Kidney (tissue), 14 donors: ENCODE results near the gene CFAP92. TPM values are rescaled to one million over a fixed set of nuclear protein-coding genes. Genes with fewer than 3 reads are reported as not detected.
A peak's percentile ranks its signal among the peaks of the same experiment; 100 is the strongest.

ENCODE experiments used
- DNase-seq, 5 donors: peaks; one replicate each; pipeline ENCODE4 v3.0.0-alpha.2; 2013 to 2020
- FAIRE-seq: peaks from 2 replicates; lab custom pipeline; 2012; peaks lifted over from hg19 to GRCh38; lab: Jason Lieb, UNC
- H3K27ac ChIP-seq, 2 donors: one replicate each; pipeline ENCODE4 v1.7.0; 2013; ENCODE audit warnings: low read depth in 2 of 2, low read length in 2 of 2, inconsistent platforms in 1 of 2
- H3K27me3 ChIP-seq: one replicate; pipeline ENCODE4 v1.7.1; 2013; ENCODE audit warnings: low read length, inconsistent platforms; ENCODE audit not compliant: control insufficient read depth, insufficient read depth
- H3K36me3 ChIP-seq, 3 donors: one replicate each; pipeline versions ENCODE4 v1.7.0 to v1.7.1; 2013; ENCODE audit warnings: low read length in 3 of 3, control low read depth in 1 of 3, inconsistent platforms in 1 of 3; ENCODE audit not compliant: insufficient read depth in 3 of 3, control insufficient read depth in 2 of 3
- H3K4me1 ChIP-seq, 3 donors: one replicate each; pipeline versions ENCODE4 v1.7.0 to v1.7.1; 2013; ENCODE audit warnings: low read length in 3 of 3, inconsistent platforms in 1 of 3, low read depth in 1 of 3; ENCODE audit not compliant: control insufficient read depth in 2 of 3, insufficient read depth in 2 of 3
- H3K4me3 ChIP-seq, 3 donors: one replicate each; pipeline versions ENCODE4 v1.7.0 to v1.8.1; 2013; ENCODE audit warnings: low read length in 3 of 3, control low read depth in 1 of 3, inconsistent platforms in 1 of 3
- H3K9ac ChIP-seq, 3 donors: one replicate each; pipeline versions ENCODE4 v1.7.0 to v1.7.1; 2013; ENCODE audit warnings: low read length in 3 of 3, control low read depth in 1 of 3, inconsistent platforms in 1 of 3
- H3K9me3 ChIP-seq, 3 donors: one replicate each; pipeline versions ENCODE4 v1.7.0 to v1.7.1; 2013; ENCODE audit warnings: low read length in 3 of 3, control low read depth in 1 of 3, inconsistent platforms in 1 of 3; ENCODE audit not compliant: control insufficient read depth in 2 of 3, insufficient read depth in 1 of 3
- CTCF ChIP-seq: IDR thresholded peaks from 3 replicates; pipeline ENCODE4 v1.5.1; 2012; ENCODE audit warnings: mild to moderate bottlenecking, moderate library complexity, borderline replicate concordance; ENCODE audit not compliant: insufficient read depth; ENCODE audit errors: extremely low read depth
- intact Hi-C: fragments of 100-400 bp; cut with DNase I; formaldehyde crosslinking; loops from one replicate; pipeline ENCODE4 v1.11.1; 2022
- polyA plus RNA-seq: library from polyadenylated mRNA; stranded (reverse); fragments of 350-450 nt; fragmentation: Illumina TruSeq; extraction: RNeasy Lipid Tissue Mini Kit (QIAGEN cat#74804); gene quantifications from one replicate; pipeline ENCODE4 v1.2.3, GENCODE V29; 2014; ENCODE audit warnings: low read depth, low replicate concordance; ENCODE audit not compliant: insufficient read depth
- total RNA-seq: library from RNA; stranded (reverse); fragmentation: NEBNext Ultra II Directional; extraction: Animal tissue kit (Norgen Biotek cat#: 25700); gene quantifications from one replicate; pipeline ENCODE4 v1.2.1, GENCODE V29; 2021
- donor health status: control.
- donor health status: control.
- donor health status: control.
- donor health status: control.
- donor health status: control.
- donor health status: DM: yes; HTN: yes; CAD: no.
- donor health status: Normal renal cell carcinoma (clear cell type).

Gene CFAP92
- total and polyA plus RNA-seq, 2 donors from 2014 or later = 0.56 to 0.60 TPM

- Histone ChIP-seq H3K9ac (peak overlapping the region in 2 of 3 donors; percentile 34 to 57), H3K4me3 (peak overlapping the region; percentile 54 to 58 (median 54)), H3K36me3 (no peaks in the 10 kb centered on the region), H3K4me1 (peaks cover 0 to 8% (median 5%) of the 10 kb centered on the region in 3 donors), H3K27ac (peak overlapping the region in 1 of 2 donors; percentile 9), H3K9me3 (no peaks in the 10 kb centered on the region), H3K27me3 (no peaks in the 10 kb centered on the region)
- intact Hi-C loops = no loop called here
- FAIRE-seq (no peak), DNase-seq (peak; percentile 93 to 97 (median 96))
- TF ChIP-seq CTCF = peak; percentile 57
Measured at GRCh38 chr3:129026728-129027543, 33.1 kb upstream of the CFAP92 start.

- H3K4me1 ChIP-seq = peaks cover 0 to 8% (median 5%) of the 10 kb centered on the region in 3 donors
- H3K36me3 ChIP-seq = no peaks in the 10 kb centered on the region
- TF ChIP-seq CTCF = no peak
- H3K4me3 ChIP-seq = no peak overlapping the region
- no peak overlapping the region for H3K27ac ChIP-seq
- DNase-seq (peak in 3 of 5 donors; percentile 41 to 86 (median 67)), FAIRE-seq (no peak)
- H3K9ac ChIP-seq = peak overlapping the region in 1 of 3 donors; percentile 6
- no peaks in the 10 kb centered on the region for H3K9me3 ChIP-seq
- intact Hi-C loops = no loop called here
- no peaks in the 10 kb centered on the region for H3K27me3 ChIP-seq
Measured at GRCh38 chr3:129025691-129026435, 32.0 kb upstream of the CFAP92 start.

DNA sequence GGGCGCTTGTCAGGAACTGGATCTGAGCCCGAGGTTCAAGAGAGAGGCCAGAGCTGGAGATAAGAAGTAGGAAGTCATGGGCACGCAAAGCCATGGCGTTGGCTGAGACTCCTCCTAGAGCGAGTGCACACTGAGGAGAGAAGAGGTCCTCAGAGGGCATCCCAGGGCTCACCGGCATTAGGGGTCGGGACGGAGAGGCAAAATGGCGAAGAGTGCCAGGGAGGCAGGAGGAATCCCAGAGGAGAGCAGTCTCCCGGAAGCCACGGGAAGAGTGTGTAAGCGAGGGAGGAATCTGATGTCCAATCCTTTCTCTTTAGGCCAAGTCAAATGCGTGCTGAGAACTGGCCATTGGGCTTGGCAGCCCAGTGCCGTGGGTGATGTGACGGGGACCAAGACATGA, 31.2 kb upstream of the CFAP92 start:
- Histone ChIP-seq H3K9ac (no peak overlapping the region), H3K9me3 (no peaks in the 10 kb centered on the region), H3K36me3 (no peaks in the 10 kb centered on the region), H3K27me3 (no peaks in the 10 kb centered on the region), H3K4me3 (no peak overlapping the region), H3K4me1 (peaks cover 0 to 8% (median 5%) of the 10 kb centered on the region in 3 donors), H3K27ac (peak overlapping the region in 1 of 2 donors; percentile 38)
- FAIRE-seq (no peak), DNase-seq (peak in 1 of 5 donors; percentile 25)
- no peak for TF ChIP-seq CTCF
- intact Hi-C loops = no loop called here
